ENCODE data around the gene TENM3. TPM values are rescaled to one million over a fixed set of nuclear protein-coding genes. Genes with fewer than 3 reads are reported as not detected.

Gene TENM3
- total RNA-seq, 1 experiment from 2014 or later = 71.0 TPM

DNA sequence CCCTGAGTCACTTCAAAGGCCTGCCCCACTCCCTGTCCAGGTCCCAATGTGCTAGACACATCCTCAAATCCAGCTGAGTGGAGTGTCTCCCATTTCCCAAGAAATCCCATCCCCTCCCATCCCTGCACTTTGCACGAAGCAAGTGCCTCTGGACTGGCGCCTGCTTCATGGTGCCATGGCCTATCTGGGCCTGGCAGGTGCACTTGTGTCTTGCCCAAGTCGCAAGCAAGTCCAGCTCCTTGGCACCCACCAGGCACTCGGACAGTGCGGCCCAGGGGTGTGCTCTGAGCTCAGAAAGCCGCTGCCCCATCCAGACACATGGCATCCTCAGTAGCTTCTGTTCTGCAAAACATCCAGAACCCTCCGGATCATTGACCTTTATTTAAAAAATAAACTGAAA is 576.5 kb downstream of the TENM3 start:
- ChIA-PET POLR2A (no interaction called here), CTCF (interaction anchor here (1.0 kb wide), 1 partner anchor 9 kb away, joined by 3 read pairs; no protein-coding TSS in a partner anchor)
- H3K4me1 Mint-ChIP-seq = peaks cover 4% of the 10 kb centered on the region
- ATAC-seq (no peak), DNase-seq (ENCODE audit: low spot score) (no peak)
- H3K9me3 Mint-ChIP-seq = peaks cover 9% of the 10 kb centered on the region
- no peak overlapping the region for H3K27ac Mint-ChIP-seq
- peaks cover 1% of the 10 kb centered on the region; the same call in 1 of the 2 replicates for H3K36me3 Mint-ChIP-seq
- TF ChIP-seq, protein P1, sequence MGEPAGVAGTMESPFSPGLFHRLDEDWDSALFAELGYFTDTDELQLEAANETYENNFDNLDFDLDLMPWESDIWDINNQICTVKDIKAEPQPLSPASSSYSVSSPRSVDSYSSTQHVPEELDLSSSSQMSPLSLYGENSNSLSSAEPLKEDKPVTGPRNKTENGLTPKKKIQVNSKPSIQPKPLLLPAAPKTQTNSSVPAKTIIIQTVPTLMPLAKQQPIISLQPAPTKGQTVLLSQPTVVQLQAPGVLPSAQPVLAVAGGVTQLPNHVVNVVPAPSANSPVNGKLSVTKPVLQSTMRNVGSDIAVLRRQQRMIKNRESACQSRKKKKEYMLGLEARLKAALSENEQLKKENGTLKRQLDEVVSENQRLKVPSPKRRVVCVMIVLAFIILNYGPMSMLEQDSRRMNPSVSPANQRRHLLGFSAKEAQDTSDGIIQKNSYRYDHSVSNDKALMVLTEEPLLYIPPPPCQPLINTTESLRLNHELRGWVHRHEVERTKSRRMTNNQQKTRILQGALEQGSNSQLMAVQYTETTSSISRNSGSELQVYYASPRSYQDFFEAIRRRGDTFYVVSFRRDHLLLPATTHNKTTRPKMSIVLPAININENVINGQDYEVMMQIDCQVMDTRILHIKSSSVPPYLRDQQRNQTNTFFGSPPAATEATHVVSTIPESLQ (CRISPR knock-in tag; IDR thresholded peaks at IDR 0.05) = no peak
- TF ChIP-seq ESRRA (CRISPR knock-in tag; IDR thresholded peaks at IDR 0.05; ENCODE audit: borderline replicate concordance) = no peak
- TF ChIP-seq, protein P2, sequence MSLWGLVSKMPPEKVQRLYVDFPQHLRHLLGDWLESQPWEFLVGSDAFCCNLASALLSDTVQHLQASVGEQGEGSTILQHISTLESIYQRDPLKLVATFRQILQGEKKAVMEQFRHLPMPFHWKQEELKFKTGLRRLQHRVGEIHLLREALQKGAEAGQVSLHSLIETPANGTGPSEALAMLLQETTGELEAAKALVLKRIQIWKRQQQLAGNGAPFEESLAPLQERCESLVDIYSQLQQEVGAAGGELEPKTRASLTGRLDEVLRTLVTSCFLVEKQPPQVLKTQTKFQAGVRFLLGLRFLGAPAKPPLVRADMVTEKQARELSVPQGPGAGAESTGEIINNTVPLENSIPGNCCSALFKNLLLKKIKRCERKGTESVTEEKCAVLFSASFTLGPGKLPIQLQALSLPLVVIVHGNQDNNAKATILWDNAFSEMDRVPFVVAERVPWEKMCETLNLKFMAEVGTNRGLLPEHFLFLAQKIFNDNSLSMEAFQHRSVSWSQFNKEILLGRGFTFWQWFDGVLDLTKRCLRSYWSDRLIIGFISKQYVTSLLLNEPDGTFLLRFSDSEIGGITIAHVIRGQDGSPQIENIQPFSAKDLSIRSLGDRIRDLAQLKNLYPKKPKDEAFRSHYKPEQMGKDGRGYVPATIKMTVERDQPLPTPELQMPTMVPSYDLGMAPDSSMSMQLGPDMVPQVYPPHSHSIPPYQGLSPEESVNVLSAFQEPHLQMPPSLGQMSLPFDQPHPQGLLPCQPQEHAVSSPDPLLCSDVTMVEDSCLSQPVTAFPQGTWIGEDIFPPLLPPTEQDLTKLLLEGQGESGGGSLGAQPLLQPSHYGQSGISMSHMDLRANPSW (CRISPR knock-in tag; conservative IDR thresholded peaks at IDR 0.05; ENCODE audit: low read depth) = no peak
- TF ChIP-seq NFYB (CRISPR knock-in tag; conservative IDR thresholded peaks at IDR 0.05; ENCODE audit: low read depth) = no peak
- TF ChIP-seq, protein P3, sequence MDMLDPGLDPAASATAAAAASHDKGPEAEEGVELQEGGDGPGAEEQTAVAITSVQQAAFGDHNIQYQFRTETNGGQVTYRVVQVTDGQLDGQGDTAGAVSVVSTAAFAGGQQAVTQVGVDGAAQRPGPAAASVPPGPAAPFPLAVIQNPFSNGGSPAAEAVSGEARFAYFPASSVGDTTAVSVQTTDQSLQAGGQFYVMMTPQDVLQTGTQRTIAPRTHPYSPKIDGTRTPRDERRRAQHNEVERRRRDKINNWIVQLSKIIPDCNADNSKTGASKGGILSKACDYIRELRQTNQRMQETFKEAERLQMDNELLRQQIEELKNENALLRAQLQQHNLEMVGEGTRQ (CRISPR knock-in tag; IDR thresholded peaks at IDR 0.05) = no peak
- TF ChIP-seq ZNF263 (CRISPR knock-in tag; IDR thresholded peaks at IDR 0.05; ENCODE audit: low read depth) = no peak
- TF ChIP-seq ZBTB21 (CRISPR knock-in tag; IDR thresholded peaks at IDR 0.05; ENCODE audit: borderline replicate concordance) = no peak
- TF ChIP-seq, protein P4, sequence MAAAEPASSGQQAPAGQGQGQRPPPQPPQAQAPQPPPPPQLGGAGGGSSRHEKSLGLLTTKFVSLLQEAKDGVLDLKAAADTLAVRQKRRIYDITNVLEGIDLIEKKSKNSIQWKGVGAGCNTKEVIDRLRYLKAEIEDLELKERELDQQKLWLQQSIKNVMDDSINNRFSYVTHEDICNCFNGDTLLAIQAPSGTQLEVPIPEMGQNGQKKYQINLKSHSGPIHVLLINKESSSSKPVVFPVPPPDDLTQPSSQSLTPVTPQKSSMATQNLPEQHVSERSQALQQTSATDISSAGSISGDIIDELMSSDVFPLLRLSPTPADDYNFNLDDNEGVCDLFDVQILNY (CRISPR knock-in tag; IDR thresholded peaks at IDR 0.05) = no peak
- no peak for TF ChIP-seq ETV6 (CRISPR knock-in tag; IDR thresholded peaks at IDR 0.05)
- TF ChIP-seq HMGA2 (CRISPR knock-in tag; IDR thresholded peaks at IDR 0.05) = no peak
- no peak for TF ChIP-seq GRHL2 (CRISPR knock-in tag; IDR thresholded peaks at IDR 0.05; ENCODE audit: insufficient replicate concordance, severe bottlenecking)
- TF ChIP-seq SP1 (CRISPR knock-in tag; conservative IDR thresholded peaks at IDR 0.05) = no peak
- no peak for TF ChIP-seq ZNF121 (CRISPR knock-in tag; IDR thresholded peaks at IDR 0.05)
- H3K4me3 Mint-ChIP-seq = no peak overlapping the region
- H3K27me3 Mint-ChIP-seq (ENCODE audit: low read depth) = peaks cover 2% of the 10 kb centered on the region; the same call in 1 of the 2 replicates

DNA sequence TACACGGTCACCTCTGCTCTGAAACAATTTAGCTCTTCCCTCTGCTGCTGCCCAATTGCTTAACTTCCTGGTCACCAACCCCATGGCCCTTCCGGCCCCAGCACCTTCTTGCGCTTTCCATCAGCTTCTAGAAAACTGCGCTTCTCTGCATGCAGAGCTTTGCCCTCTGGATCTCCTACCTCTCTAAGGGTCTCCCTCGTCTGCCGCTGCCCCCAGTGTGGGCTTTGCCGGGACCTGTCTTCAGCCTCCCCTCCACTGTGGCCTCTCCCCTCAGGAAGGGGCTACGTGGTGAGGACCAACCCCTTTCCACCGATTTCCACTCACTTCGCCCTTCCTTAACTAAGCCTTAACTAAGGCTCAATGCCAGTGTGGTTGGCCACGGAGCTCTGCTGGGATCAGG is 579.4 kb downstream of the TENM3 start:
- no peaks in the 10 kb centered on the region for H3K27me3 Mint-ChIP-seq (ENCODE audit: low read depth)
- peaks cover 20% of the 10 kb centered on the region for H3K4me1 Mint-ChIP-seq
- POLR2A ChIA-PET = no interaction called here
- H3K9me3 Mint-ChIP-seq = no peaks in the 10 kb centered on the region
- ATAC-seq = no peak
- H3K36me3 Mint-ChIP-seq = no peaks in the 10 kb centered on the region
- no peak overlapping the region for H3K4me3 Mint-ChIP-seq
- DNase-seq (ENCODE audit: low spot score) = no peak
- no peak overlapping the region for H3K27ac Mint-ChIP-seq
- CTCF ChIA-PET = no interaction called here
- TF ChIP-seq, protein P5, sequence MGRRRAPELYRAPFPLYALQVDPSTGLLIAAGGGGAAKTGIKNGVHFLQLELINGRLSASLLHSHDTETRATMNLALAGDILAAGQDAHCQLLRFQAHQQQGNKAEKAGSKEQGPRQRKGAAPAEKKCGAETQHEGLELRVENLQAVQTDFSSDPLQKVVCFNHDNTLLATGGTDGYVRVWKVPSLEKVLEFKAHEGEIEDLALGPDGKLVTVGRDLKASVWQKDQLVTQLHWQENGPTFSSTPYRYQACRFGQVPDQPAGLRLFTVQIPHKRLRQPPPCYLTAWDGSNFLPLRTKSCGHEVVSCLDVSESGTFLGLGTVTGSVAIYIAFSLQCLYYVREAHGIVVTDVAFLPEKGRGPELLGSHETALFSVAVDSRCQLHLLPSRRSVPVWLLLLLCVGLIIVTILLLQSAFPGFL (CRISPR knock-in tag; IDR thresholded peaks at IDR 0.05; ENCODE audit: borderline replicate concordance) = no peak
- TF ChIP-seq ZNF416 (CRISPR knock-in tag; IDR thresholded peaks at IDR 0.05) (no peak), FOXK1 (CRISPR knock-in tag; IDR thresholded peaks at IDR 0.05) (no peak), ATF1 (CRISPR knock-in tag; IDR thresholded peaks at IDR 0.05) (no peak), PRRX2 (CRISPR knock-in tag; IDR thresholded peaks at IDR 0.05) (no peak), JAZF1 (CRISPR knock-in tag; IDR thresholded peaks at IDR 0.05) (no peak), NR1H2 (CRISPR knock-in tag; IDR thresholded peaks at IDR 0.05) (no peak), ZNF671 (CRISPR knock-in tag; IDR thresholded peaks at IDR 0.05) (no peak), MYBL2 (CRISPR knock-in tag; IDR thresholded peaks at IDR 0.05) (no peak)
- TF ChIP-seq, protein P6, sequence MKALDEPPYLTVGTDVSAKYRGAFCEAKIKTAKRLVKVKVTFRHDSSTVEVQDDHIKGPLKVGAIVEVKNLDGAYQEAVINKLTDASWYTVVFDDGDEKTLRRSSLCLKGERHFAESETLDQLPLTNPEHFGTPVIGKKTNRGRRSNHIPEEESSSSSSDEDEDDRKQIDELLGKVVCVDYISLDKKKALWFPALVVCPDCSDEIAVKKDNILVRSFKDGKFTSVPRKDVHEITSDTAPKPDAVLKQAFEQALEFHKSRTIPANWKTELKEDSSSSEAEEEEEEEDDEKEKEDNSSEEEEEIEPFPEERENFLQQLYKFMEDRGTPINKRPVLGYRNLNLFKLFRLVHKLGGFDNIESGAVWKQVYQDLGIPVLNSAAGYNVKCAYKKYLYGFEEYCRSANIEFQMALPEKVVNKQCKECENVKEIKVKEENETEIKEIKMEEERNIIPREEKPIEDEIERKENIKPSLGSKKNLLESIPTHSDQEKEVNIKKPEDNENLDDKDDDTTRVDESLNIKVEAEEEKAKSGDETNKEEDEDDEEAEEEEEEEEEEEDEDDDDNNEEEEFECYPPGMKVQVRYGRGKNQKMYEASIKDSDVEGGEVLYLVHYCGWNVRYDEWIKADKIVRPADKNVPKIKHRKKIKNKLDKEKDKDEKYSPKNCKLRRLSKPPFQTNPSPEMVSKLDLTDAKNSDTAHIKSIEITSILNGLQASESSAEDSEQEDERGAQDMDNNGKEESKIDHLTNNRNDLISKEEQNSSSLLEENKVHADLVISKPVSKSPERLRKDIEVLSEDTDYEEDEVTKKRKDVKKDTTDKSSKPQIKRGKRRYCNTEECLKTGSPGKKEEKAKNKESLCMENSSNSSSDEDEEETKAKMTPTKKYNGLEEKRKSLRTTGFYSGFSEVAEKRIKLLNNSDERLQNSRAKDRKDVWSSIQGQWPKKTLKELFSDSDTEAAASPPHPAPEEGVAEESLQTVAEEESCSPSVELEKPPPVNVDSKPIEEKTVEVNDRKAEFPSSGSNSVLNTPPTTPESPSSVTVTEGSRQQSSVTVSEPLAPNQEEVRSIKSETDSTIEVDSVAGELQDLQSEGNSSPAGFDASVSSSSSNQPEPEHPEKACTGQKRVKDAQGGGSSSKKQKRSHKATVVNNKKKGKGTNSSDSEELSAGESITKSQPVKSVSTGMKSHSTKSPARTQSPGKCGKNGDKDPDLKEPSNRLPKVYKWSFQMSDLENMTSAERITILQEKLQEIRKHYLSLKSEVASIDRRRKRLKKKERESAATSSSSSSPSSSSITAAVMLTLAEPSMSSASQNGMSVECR (CRISPR knock-in tag; IDR thresholded peaks at IDR 0.05; ENCODE audit: borderline replicate concordance) = no peak
- TF ChIP-seq, protein P7, sequence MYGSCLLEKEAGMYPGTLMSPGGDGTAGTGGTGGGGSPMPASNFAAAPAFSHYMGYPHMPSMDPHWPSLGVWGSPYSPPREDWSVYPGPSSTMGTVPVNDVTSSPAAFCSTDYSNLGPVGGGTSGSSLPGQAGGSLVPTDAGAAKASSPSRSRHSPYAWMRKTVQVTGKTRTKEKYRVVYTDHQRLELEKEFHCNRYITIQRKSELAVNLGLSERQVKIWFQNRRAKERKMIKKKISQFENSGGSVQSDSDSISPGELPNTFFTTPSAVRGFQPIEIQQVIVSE (CRISPR knock-in tag; IDR thresholded peaks at IDR 0.05; ENCODE audit: borderline replicate concordance) = no peak
